ENCODE data around the gene FRRS1.

FRRS1 gene

GRCh38 chr1:99731384-99731783 is 35.1 kb downstream of the FRRS1 start:
- no peak overlapping the region for H3K4me3 ChIP-seq (ENCODE audit: low read depth, low read length)
- no peak for TF ChIP-seq CTCF (IDR thresholded peaks at IDR 0.05; ENCODE audit: borderline replicate concordance, insufficient read depth, low read depth, low read length)

- peak; percentile 46; the same call in 1 of the 2 replicates for TF ChIP-seq CTCF (IDR thresholded peaks at IDR 0.05; ENCODE audit: borderline replicate concordance, insufficient read depth, low read depth, low read length)
- H3K4me3 ChIP-seq (ENCODE audit: low read depth, low read length), result no peak overlapping the region
Observed at GRCh38 chr1:99728494-99729235, 37.8 kb downstream of the FRRS1 start.

GRCh38 chr1:99727575-99728185 is 38.8 kb downstream of the FRRS1 start:
- H3K4me3 ChIP-seq (ENCODE audit: low read depth, low read length), result no peak overlapping the region
- no peak for TF ChIP-seq CTCF (IDR thresholded peaks at IDR 0.05; ENCODE audit: borderline replicate concordance, insufficient read depth, low read depth, low read length)

- no peak for TF ChIP-seq CTCF (IDR thresholded peaks at IDR 0.05; ENCODE audit: borderline replicate concordance, insufficient read depth, low read depth, low read length)
- H3K4me3 ChIP-seq (ENCODE audit: low read depth, low read length), result no peak overlapping the region
Observed at GRCh38 chr1:99726818-99727217, 39.6 kb downstream of the FRRS1 start.

GRCh38 chr1:99726407-99726806 is 40.0 kb downstream of the FRRS1 start:
- no peak overlapping the region for H3K4me3 ChIP-seq (ENCODE audit: low read depth, low read length)
- no peak for TF ChIP-seq CTCF (IDR thresholded peaks at IDR 0.05; ENCODE audit: borderline replicate concordance, insufficient read depth, low read depth, low read length)

- no peak overlapping the region for H3K4me3 ChIP-seq (ENCODE audit: low read depth, low read length)
- TF ChIP-seq CTCF (IDR thresholded peaks at IDR 0.05; ENCODE audit: borderline replicate concordance, insufficient read depth, low read depth, low read length), result no peak
Observed at GRCh38 chr1:99725996-99726395, 40.4 kb downstream of the FRRS1 start.

- H3K4me3 ChIP-seq (ENCODE audit: low read depth, low read length), result no peak overlapping the region
- no peak for TF ChIP-seq CTCF (IDR thresholded peaks at IDR 0.05; ENCODE audit: borderline replicate concordance, insufficient read depth, low read depth, low read length)
Observed at GRCh38 chr1:99723251-99723650, 43.2 kb downstream of the FRRS1 start.

Data from GM12875 (cell line).